SK-N-SH (cell line): ENCODE data around the gene RAP1GAP. TPM values are rescaled to one million over a fixed set of nuclear protein-coding genes. Genes with fewer than 3 reads are reported as not detected.

ENCODE experiments used
- CTCF ChIA-PET: fragments of 300-600, 350-600 bp; formaldehyde crosslinking; extraction: SDS; loops from one replicate; lab custom pipeline; 2021; lab: Yijun Ruan, JAX
- POLR2A ChIA-PET: fragments of 350-600 bp; sonication (Branson Sonifier 250); formaldehyde crosslinking; extraction: SDS; loops from one replicate; lab custom pipeline; 2020; ENCODE audit warnings: antibody characterized with exemption, inconsistent platforms; lab: Yijun Ruan, JAX
- DNase-seq: peaks from one replicate; pipeline ENCODE4 v3.0.0; 2012
- H2AFZ ChIP-seq: fragments of 200-600 bp; sonication (generic); 2 replicates; pipeline ENCODE4 v1.8.1; 2016; ENCODE audit warnings: antibody characterized with exemption, mild to moderate bottlenecking, low read depth
- H3F3A ChIP-seq: fragments of 200-600 bp; sonication (generic); replicated peaks from 2 replicates; pipeline ENCODE3; 2016; ENCODE audit warnings: antibody characterized with exemption, mild to moderate bottlenecking; ENCODE audit not compliant: insufficient read depth
- H3K27ac ChIP-seq, 2 experiments: fragments of 200-500 bp in 1 of 2; fragments of 200-600 bp in 1 of 2; sonication (Bioruptor generic) in 1 of 2; sonication (generic), shearing (Covaris generic) in 1 of 2; 2 replicates each; pipeline versions ENCODE4 v1.5.1 to v1.6.1; 2014 to 2016; ENCODE audit warnings: low read depth in 2 of 2, inconsistent platforms in 1 of 2, low read length in 1 of 2, mild to moderate bottlenecking in 1 of 2, mixed read lengths in 1 of 2
- H3K27me3 ChIP-seq: fragments of 200-600 bp; sonication (generic), shearing (Covaris generic); 2 replicates; pipeline ENCODE4 v1.6.1; 2016; ENCODE audit warnings: mixed run types; ENCODE audit not compliant: insufficient read depth
- H3K36me3 ChIP-seq, 2 experiments: fragments of 200-500 bp in 1 of 2; fragments of 200-600 bp in 1 of 2; sonication (Bioruptor generic) in 1 of 2; sonication (generic) in 1 of 2; replicated peaks in 1 of 2; 2 replicates each; pipeline versions ENCODE3 to v1.5.1; 2014 to 2016; ENCODE audit warnings: low read length in 1 of 2, mild to moderate bottlenecking in 1 of 2; ENCODE audit not compliant: insufficient read depth in 2 of 2, control insufficient read depth in 1 of 2
- H3K4me1 ChIP-seq, 2 experiments: fragments of 200-500 bp in 1 of 2; fragments of 200-600 bp in 1 of 2; sonication (Bioruptor generic) in 1 of 2; sonication (generic), shearing (Covaris generic) in 1 of 2; 2 replicates each; pipeline versions ENCODE4 v1.5.1 to v1.6.1; 2014 to 2016; ENCODE audit warnings: low read depth in 1 of 2, low read length in 1 of 2, mixed run types in 1 of 2; ENCODE audit not compliant: insufficient read depth in 2 of 2, control insufficient read depth in 1 of 2
- H3K4me2 ChIP-seq: fragments of 200-600 bp; sonication (generic), shearing (Covaris generic); 2 replicates; pipeline ENCODE4 v1.6.1; 2017; ENCODE audit warnings: mixed run types
- H3K4me3 ChIP-seq, 2 experiments: fragments of 200-500 bp in 1 of 2; fragments of 200-600 bp in 1 of 2; sonication (Bioruptor generic) in 1 of 2; sonication (generic), shearing (Covaris generic) in 1 of 2; 2 replicates each; pipeline versions ENCODE4 v1.5.1 to v1.8.1; 2014 to 2016; ENCODE audit warnings: low read depth in 2 of 2, inconsistent platforms in 1 of 2, low read length in 1 of 2, mild to moderate bottlenecking in 1 of 2, mixed read lengths in 1 of 2, moderate library complexity in 1 of 2
- H3K79me2 ChIP-seq: fragments of 200-600 bp; sonication (generic); 2 replicates; pipeline ENCODE4 v1.8.1; 2017; ENCODE audit warnings: mild to moderate bottlenecking; ENCODE audit not compliant: insufficient read depth
- H3K9ac ChIP-seq: fragments of 200-600 bp; sonication (generic); 2 replicates; pipeline ENCODE4 v1.6.1; 2017; ENCODE audit warnings: mixed run types
- H3K9me2 ChIP-seq: fragments of 200-600 bp; sonication (generic); 2 replicates; pipeline ENCODE4 v1.6.1; 2017; ENCODE audit warnings: mixed run types
- H3K9me3 ChIP-seq: fragments of 200-600 bp; sonication (generic); 2 replicates; pipeline ENCODE4 v1.6.1; 2017; ENCODE audit warnings: mixed run types, mild to moderate bottlenecking, moderate library complexity
- H4K20me1 ChIP-seq: fragments of 200-600 bp; sonication (generic); 2 replicates; pipeline ENCODE4 v1.6.1; 2017; ENCODE audit warnings: mild to moderate bottlenecking, mixed run types; ENCODE audit not compliant: insufficient read depth
- CHD2 ChIP-seq: fragments of 150-350 bp; IDR thresholded peaks from 2 replicates; pipeline ENCODE4 v1.6.1; 2018; ENCODE audit warnings: low read length; ENCODE audit not compliant: partially characterized antibody
- CTCF ChIP-seq: fragments of 200-600 bp; sonication (generic); IDR thresholded peaks from 2 replicates; pipeline ENCODE4 v1.6.1; 2017; ENCODE audit warnings: antibody characterized with exemption, mild to moderate bottlenecking, moderate library complexity
- ELF1 ChIP-seq: IDR thresholded peaks from 2 replicates; pipeline ENCODE4 v1.4.0; 2012
- EP300 ChIP-seq, 2 experiments: IDR thresholded peaks; 2 replicates each; pipeline versions ENCODE4 v1.4.0 to v1.6.1; 2012; ENCODE audit warnings: borderline replicate concordance in 1 of 2, low read depth in 1 of 2, low read length in 1 of 2
- EZH2phosphoT487 ChIP-seq: fragments of 200-600 bp; sonication (generic); IDR thresholded peaks from 2 replicates; pipeline ENCODE4 v1.6.1; 2017; ENCODE audit warnings: low read depth, mixed run types, mild to moderate bottlenecking, antibody characterized with exemption, moderate library complexity, borderline replicate concordance
- GABPA ChIP-seq: IDR thresholded peaks from 2 replicates; pipeline ENCODE4 v1.4.0; 2012; ENCODE audit warnings: low read depth, mild to moderate bottlenecking
- IRF3 ChIP-seq: fragments of 150-350 bp; IDR thresholded peaks from 2 replicates; pipeline ENCODE4 v1.6.1; 2016; ENCODE audit warnings: mild to moderate bottlenecking, low read depth, low read length
- MEF2A ChIP-seq: IDR thresholded peaks from 2 replicates; pipeline ENCODE4 v1.4.0; 2012; ENCODE audit warnings: low read depth, borderline replicate concordance
- MXI1 ChIP-seq: IDR thresholded peaks from 2 replicates; pipeline ENCODE4 v1.6.1; 2012; ENCODE audit warnings: mild to moderate bottlenecking, low read depth, low read length, improper control_type of control experiment
- NRF1 ChIP-seq: IDR thresholded peaks from 2 replicates; pipeline ENCODE4 v1.6.1; 2012; ENCODE audit warnings: low read depth, mild to moderate bottlenecking, low read length
- POLR2AphosphoS5 ChIP-seq: IDR thresholded peaks from 2 replicates; pipeline ENCODE4 v1.6.1; 2012; ENCODE audit warnings: low read depth, low read length
- RCOR1 ChIP-seq: fragments of 150-350 bp; IDR thresholded peaks from 2 replicates; pipeline ENCODE4 v1.6.1; 2017; ENCODE audit warnings: antibody characterized with exemption, low read length
- REST ChIP-seq: IDR thresholded peaks from 2 replicates; pipeline ENCODE4 v1.6.1; 2012; ENCODE audit warnings: mild to moderate bottlenecking, low read depth, low read length, moderate library complexity
- RFX5 ChIP-seq: IDR thresholded peaks from 2 replicates; pipeline ENCODE4 v1.6.1; 2012; ENCODE audit warnings: mild to moderate bottlenecking, improper control_type of control experiment, low read length
- RXRA ChIP-seq: IDR thresholded peaks from 2 replicates; pipeline ENCODE4 v1.4.0; 2012; ENCODE audit warnings: low read depth, mild to moderate bottlenecking, borderline replicate concordance
- TEAD4 ChIP-seq: IDR thresholded peaks from 2 replicates; pipeline ENCODE4 v1.4.0; 2012; ENCODE audit warnings: mild to moderate bottlenecking, borderline replicate concordance; ENCODE audit not compliant: insufficient read depth
- USF1 ChIP-seq: IDR thresholded peaks from 2 replicates; pipeline ENCODE4 v1.4.0; 2012; ENCODE audit warnings: low read depth, borderline replicate concordance
- YY1 ChIP-seq: IDR thresholded peaks from 2 replicates; pipeline ENCODE4 v1.4.0; 2012; ENCODE audit warnings: low read depth, mild to moderate bottlenecking
- WGBS: methylation state at CpG from one replicate; pipeline ENCODE4 v1.1.6; 2017; ENCODE audit warnings: low lambda C conversion rate; 5-methylcytosine and 5-hydroxymethylcytosine counted together
- polyA plus RNA-seq, 3 experiments: library from polyadenylated mRNA; depleted of rRNA; stranded (reverse); fragments of >200 nt; gene quantifications; 2 replicates each; pipeline ENCODE4 v1.2.3, GENCODE V29; 2012

The RAP1GAP gene
- polyA plus RNA-seq, 1 of the 3 experiments (the other 2 are of a cell fraction) = 0.99 TPM

- Histone ChIP-seq H2AFZ (no peak overlapping the region), H3K27ac (no peak overlapping the region), H3K4me2 (no peak overlapping the region), H3K79me2 (no peaks in the 10 kb centered on the region), H3K4me3 (no peak overlapping the region), H3K9ac (no peak overlapping the region), H3K9me3 (no peaks in the 10 kb centered on the region), H3K27me3 (no peaks in the 10 kb centered on the region), H3K36me3 (no peaks in the 10 kb centered on the region), H4K20me1 (no peaks in the 10 kb centered on the region), H3K4me1 (peaks cover 0 to 4% of the 10 kb centered on the region in 2 experiments; a peak in 1 of 4 replicates), H3F3A (no peaks in the 10 kb centered on the region), H3K9me2 (no peaks in the 10 kb centered on the region)
- ChIA-PET CTCF (interaction anchor here (1.1 to 7.0 kb wide), 7 partner anchors 13 to 228 kb away, joined by 3 to 52 read pairs (median 9); partner anchors contain the start of gene ALPL), POLR2A (interaction anchor here (0.6 kb wide), 1 partner anchor 475 kb away, joined by 3 read pairs; no protein-coding TSS in a partner anchor)
- WGBS = 39% methylated on average over 2 of the region's 2 CpGs
- no peak for DNase-seq
- TF ChIP-seq RXRA = no peak
- TF ChIP-seq EZH2phosphoT487 = no peak
- no peak for TF ChIP-seq IRF3
- TF ChIP-seq POLR2AphosphoS5 = no peak
- no peak for TF ChIP-seq TEAD4
- TF ChIP-seq GABPA = no peak
- TF ChIP-seq EP300 (IDR thresholded peaks at IDR 0.05; ENCODE audit: borderline replicate concordance in 1 of 2, low read depth in 1 of 2, low read length in 1 of 2) = no peak
Measured at GRCh38 chr1:21596628-21597027, 72.5 kb downstream of the RAP1GAP start.

- Histone ChIP-seq H3K4me3 (no peak overlapping the region), H2AFZ (no peak overlapping the region), H3K4me1 (peaks cover 0 to 4% of the 10 kb centered on the region in 2 experiments; a peak in 2 of 4 replicates), H3K9me2 (no peaks in the 10 kb centered on the region), H3K9ac (no peak overlapping the region), H3K9me3 (no peaks in the 10 kb centered on the region), H3K36me3 (no peaks in the 10 kb centered on the region), H3K27me3 (no peaks in the 10 kb centered on the region), H3K4me2 (no peak overlapping the region), H4K20me1 (no peaks in the 10 kb centered on the region), H3K27ac (no peak overlapping the region), H3F3A (no peaks in the 10 kb centered on the region), H3K79me2 (no peaks in the 10 kb centered on the region)
- ChIA-PET CTCF (interaction anchor here (0.6 to 7.0 kb wide), 21 partner anchors 10 to 341 kb away, joined by 3 to 52 read pairs (median 5); partner anchors contain the start of gene ALPL), POLR2A (no interaction called here)
- 32% methylated on average over 5 of the region's 11 CpGs for WGBS
- peak; percentile 50 for DNase-seq
- no peak for TF ChIP-seq USF1
- no peak for TF ChIP-seq CHD2
- TF ChIP-seq POLR2AphosphoS5 = no peak
- TF ChIP-seq NRF1 = no peak
- TF ChIP-seq RXRA = no peak
- no peak for TF ChIP-seq YY1
- TF ChIP-seq ELF1 = no peak
- no peak for TF ChIP-seq RFX5
- TF ChIP-seq TEAD4 = no peak
- TF ChIP-seq REST = no peak
- TF ChIP-seq MXI1 = no peak
- no peak for TF ChIP-seq RCOR1
- no peak for TF ChIP-seq CTCF
- TF ChIP-seq MEF2A = no peak
Measured at GRCh38 chr1:21596174-21596573, 73.0 kb downstream of the RAP1GAP start.
